Muscle layer of duodenum (tissue), 2 donors: ENCODE measurements around the gene SULT1B1.
"Not testable (repeated sequence)": the region's sequence is repeated elsewhere in the genome, so short reads cannot be mapped to it uniquely, and the experiment has no call there.

Experiments
- H3K27ac ChIP-seq: one replicate; pipeline ENCODE4 v1.7.0; 2013; ENCODE audit warnings: mild to moderate bottlenecking, low read length
- H3K27me3 ChIP-seq: one replicate; pipeline ENCODE4 v1.7.0; 2013; ENCODE audit warnings: low read depth, mild to moderate bottlenecking, control low read depth, low read length
- H3K36me3 ChIP-seq, 2 donors: one replicate each; pipeline ENCODE4 v1.7.0; 2013; ENCODE audit warnings: low read length in 2 of 2, control low read depth in 1 of 2, mild to moderate bottlenecking in 1 of 2; ENCODE audit not compliant: insufficient read depth in 2 of 2, control insufficient read depth in 1 of 2
- H3K4me1 ChIP-seq, 2 donors: one replicate each; pipeline ENCODE4 v1.7.0; 2013; ENCODE audit warnings: low read length in 2 of 2, mild to moderate bottlenecking in 2 of 2, control low read depth in 1 of 2, moderate library complexity in 1 of 2; ENCODE audit not compliant: insufficient read depth in 2 of 2, control insufficient read depth in 1 of 2
- H3K4me3 ChIP-seq, 2 donors: one replicate each; pipeline ENCODE4 v1.7.0; 2013; ENCODE audit warnings: low read length in 2 of 2, low read depth in 1 of 2, mild to moderate bottlenecking in 1 of 2
- H3K9me3 ChIP-seq, 2 donors: one replicate each; pipeline ENCODE4 v1.7.0; 2013; ENCODE audit warnings: low read length in 2 of 2, control low read depth in 1 of 2, mild to moderate bottlenecking in 1 of 2; ENCODE audit not compliant: control insufficient read depth in 1 of 2
- donor health status: healthy.

SULT1B1 gene

GRCh38 chr4:69775321-69775867 is 15.0 kb upstream of the SULT1B1 start:
- no peak overlapping the region for H3K4me3 ChIP-seq

GRCh38 chr4:69773484-69773883 is 13.1 kb upstream of the SULT1B1 start:
- Histone ChIP-seq H3K27ac (no peak overlapping the region), H3K36me3 (no peaks in the 10 kb centered on the region), H3K27me3 (no peaks in the 10 kb centered on the region), H3K9me3 (no peaks in the 10 kb centered on the region), H3K4me3 (no peak overlapping the region), H3K4me1 (no peaks in the 10 kb centered on the region)

More at GRCh38 chr4:69775321-69775867, 15.0 kb upstream of the SULT1B1 start:
- Histone ChIP-seq H3K27ac (peak overlapping the region; percentile 12), H3K27me3 (no peaks in the 10 kb centered on the region), H3K9me3 (no peaks in the 10 kb centered on the region), H3K4me1 (no peaks in the 10 kb centered on the region), H3K36me3 (no peaks in the 10 kb centered on the region)

DNA sequence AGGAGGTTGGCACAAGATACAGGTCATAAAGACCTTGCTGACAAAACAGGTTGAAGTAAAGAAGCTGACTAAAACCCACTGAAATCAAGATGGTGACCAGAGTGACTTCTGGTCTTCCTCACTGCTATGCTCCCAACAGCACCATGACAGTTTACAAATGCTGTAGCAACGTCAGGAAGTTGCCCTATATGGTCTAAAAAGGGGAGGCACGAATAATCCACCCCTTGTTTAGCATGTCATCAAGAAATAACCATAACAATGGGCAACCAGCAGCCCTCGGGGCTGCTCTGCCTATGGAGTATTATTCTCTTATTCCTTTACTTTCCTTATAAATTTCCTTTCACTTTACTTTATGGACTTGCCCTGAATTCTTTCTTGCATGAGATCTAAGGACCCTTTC is 8.1 kb upstream of the SULT1B1 start:
- H3K27me3 ChIP-seq, H3K4me1 ChIP-seq, H3K27ac ChIP-seq, H3K9me3 ChIP-seq, H3K4me3 ChIP-seq, H3K36me3 ChIP-seq: not testable (repeated sequence)

- no peaks in the 10 kb centered on the region for H3K36me3 ChIP-seq
- H3K4me3 ChIP-seq = no peak overlapping the region
- H3K4me1 ChIP-seq = no peaks in the 10 kb centered on the region
- no peaks in the 10 kb centered on the region for H3K27me3 ChIP-seq
- H3K9me3 ChIP-seq = no peaks in the 10 kb centered on the region
- no peak overlapping the region for H3K27ac ChIP-seq
Observed at GRCh38 chr4:69765751-69766150, 5.3 kb upstream of the SULT1B1 start.

DNA sequence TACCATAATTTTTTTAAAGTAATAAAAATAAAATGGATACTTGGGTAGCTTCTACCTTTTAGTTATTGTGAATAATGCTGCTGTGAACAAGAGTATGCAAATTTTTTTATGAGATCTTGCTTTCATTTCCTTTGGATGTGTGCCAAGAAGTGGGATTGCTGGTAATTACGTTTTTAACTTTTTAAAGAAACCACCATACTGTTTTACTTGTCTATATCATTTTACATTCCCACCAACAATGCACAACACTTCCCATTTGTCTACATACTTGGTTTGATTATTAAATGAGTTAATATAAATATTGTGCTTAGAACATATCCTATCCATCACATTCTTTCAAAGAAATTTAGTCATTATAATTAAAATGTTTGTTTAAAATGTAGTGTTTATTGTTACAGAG is 3.9 kb upstream of the SULT1B1 start:
- Histone ChIP-seq H3K36me3 (no peaks in the 10 kb centered on the region), H3K4me3 (no peak overlapping the region), H3K27ac (no peak overlapping the region), H3K9me3 (no peaks in the 10 kb centered on the region), H3K4me1 (no peaks in the 10 kb centered on the region), H3K27me3 (no peaks in the 10 kb centered on the region)

- Histone ChIP-seq H3K4me3 (no peak overlapping the region), H3K27me3 (no peaks in the 10 kb centered on the region), H3K27ac (no peak overlapping the region), H3K9me3 (no peaks in the 10 kb centered on the region), H3K4me1 (no peaks in the 10 kb centered on the region), H3K36me3 (no peaks in the 10 kb centered on the region)
Observed at GRCh38 chr4:69763233-69763632, 2.8 kb upstream of the SULT1B1 start.

DNA sequence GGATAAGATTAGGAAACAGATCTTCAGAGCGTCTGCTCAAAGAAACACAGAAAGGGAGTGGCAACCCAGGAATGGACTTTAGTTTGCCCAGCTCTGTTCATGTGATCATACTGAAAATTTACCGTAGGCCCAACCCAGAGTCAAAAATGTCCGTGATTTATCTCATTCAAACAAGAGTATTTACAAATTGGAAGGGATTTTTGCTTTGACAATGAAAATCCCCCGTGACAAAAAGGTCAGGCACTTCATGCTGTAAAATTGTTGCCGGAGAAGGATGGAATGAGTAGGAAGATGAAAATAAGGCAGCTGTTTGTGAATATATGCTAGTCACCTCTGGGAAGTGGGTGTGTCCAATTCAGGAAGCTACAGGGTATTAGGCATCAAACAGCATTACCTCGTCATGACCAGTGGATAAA is 1.2 kb downstream of the SULT1B1 start:
- H3K36me3 ChIP-seq = no peaks in the 10 kb centered on the region
- peak overlapping the region in 1 of 2 donors; percentile 16 for H3K4me3 ChIP-seq
- no peaks in the 10 kb centered on the region for H3K27me3 ChIP-seq
- no peaks in the 10 kb centered on the region for H3K4me1 ChIP-seq
- no peaks in the 10 kb centered on the region for H3K9me3 ChIP-seq
- H3K27ac ChIP-seq = peak overlapping the region; percentile 41

DNA sequence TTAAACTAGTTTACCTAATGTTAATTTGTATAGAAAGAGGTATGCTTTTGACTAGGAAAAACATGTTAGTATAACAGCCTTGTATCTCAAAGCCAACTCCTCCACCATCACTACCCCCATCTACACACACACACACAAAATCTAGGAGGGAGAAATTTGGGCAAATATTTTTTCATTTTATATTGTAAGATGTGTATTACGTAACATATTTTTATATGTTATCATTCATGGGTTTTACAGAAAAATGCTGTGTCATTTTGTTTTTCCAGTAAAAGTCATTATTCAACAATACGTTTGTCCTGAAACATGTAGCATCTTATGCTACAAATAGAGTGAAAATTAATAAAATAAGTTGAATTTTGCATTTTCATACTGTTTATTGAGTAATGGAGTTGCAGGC is 3.0 kb downstream of the SULT1B1 start:
- H3K36me3 ChIP-seq = no peaks in the 10 kb centered on the region
- H3K27ac ChIP-seq = no peak overlapping the region
- H3K9me3 ChIP-seq = no peaks in the 10 kb centered on the region
- H3K4me3 ChIP-seq = no peak overlapping the region
- H3K27me3 ChIP-seq = no peaks in the 10 kb centered on the region
- no peaks in the 10 kb centered on the region for H3K4me1 ChIP-seq

DNA sequence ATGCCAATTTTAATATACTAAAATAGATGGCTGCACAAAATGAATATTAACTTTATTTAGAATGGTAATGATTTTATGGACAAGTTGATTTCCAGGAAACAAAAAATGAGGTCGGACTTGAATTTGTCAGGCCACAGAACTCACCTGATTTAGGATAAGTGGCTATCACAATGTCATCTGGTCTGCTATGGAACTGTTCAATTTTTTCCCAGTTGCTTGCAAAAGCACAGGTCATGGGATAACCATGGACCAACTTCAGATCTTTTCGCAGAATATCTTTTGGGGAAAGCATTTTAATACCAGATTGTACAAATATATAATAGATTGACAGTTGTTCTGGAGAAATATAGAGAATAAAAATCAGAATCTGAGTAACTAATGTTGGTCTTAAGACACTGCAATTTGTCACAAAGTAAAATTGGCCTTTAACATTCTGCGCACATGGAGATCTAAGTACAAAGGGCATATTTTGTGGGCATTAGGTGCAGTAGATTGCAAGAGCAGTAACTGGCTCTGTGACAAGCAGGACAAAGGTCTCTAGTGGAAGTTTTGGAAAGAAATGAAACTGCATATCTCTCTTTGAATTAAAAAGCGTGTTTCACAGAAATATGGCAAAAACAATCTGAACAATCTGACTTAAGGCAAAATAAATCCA is 5.4 kb downstream of the SULT1B1 start:
- Histone ChIP-seq H3K9me3 (no peaks in the 10 kb centered on the region), H3K4me1 (no peaks in the 10 kb centered on the region), H3K36me3 (no peaks in the 10 kb centered on the region), H3K4me3 (no peak overlapping the region), H3K27ac (no peak overlapping the region), H3K27me3 (no peaks in the 10 kb centered on the region)

- Histone ChIP-seq H3K27ac (no peak overlapping the region), H3K4me3 (no peak overlapping the region), H3K9me3 (no peaks in the 10 kb centered on the region), H3K36me3 (no peaks in the 10 kb centered on the region), H3K27me3 (no peaks in the 10 kb centered on the region), H3K4me1 (no peaks in the 10 kb centered on the region)
Observed at GRCh38 chr4:69753686-69754085, 6.7 kb downstream of the SULT1B1 start.

GRCh38 chr4:69750346-69750745 is 10.1 kb downstream of the SULT1B1 start:
- no peaks in the 10 kb centered on the region for H3K4me1 ChIP-seq
- H3K27me3 ChIP-seq = no peaks in the 10 kb centered on the region
- no peaks in the 10 kb centered on the region for H3K36me3 ChIP-seq
- H3K9me3 ChIP-seq = no peaks in the 10 kb centered on the region
- no peak overlapping the region for H3K4me3 ChIP-seq
- no peak overlapping the region for H3K27ac ChIP-seq

DNA sequence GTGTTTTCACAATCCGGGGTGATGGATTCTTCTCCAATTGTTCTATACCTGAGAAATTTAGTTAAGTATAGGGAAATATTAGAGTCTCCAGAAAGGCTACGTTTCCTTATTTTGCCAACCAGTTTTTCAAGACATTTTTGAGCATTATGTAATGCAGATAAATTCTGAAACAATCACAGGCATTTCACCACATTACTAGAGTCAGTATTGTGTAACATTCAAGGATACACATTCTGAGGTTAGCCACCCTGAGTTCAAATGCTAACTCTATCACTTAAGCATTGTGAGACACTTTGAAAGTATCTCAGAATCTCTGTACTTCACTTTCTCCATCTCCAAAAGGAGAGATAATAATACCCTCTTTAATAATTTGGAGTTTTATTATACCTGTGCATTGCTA is 10.6 kb downstream of the SULT1B1 start:
- H3K4me3 ChIP-seq = no peak overlapping the region
- no peaks in the 10 kb centered on the region for H3K36me3 ChIP-seq
- H3K9me3 ChIP-seq = no peaks in the 10 kb centered on the region
- H3K4me1 ChIP-seq = no peaks in the 10 kb centered on the region
- H3K27me3 ChIP-seq = no peaks in the 10 kb centered on the region
- H3K27ac ChIP-seq = no peak overlapping the region
